Effector memory CD4-positive, alpha-beta T cell (primary cell): ENCODE data around the gene BEX2.
"Not testable (repeated sequence)": the region's sequence is repeated elsewhere in the genome, so short reads cannot be mapped to it uniquely, and the experiment has no call there.

Experiments used
- DNase-seq, 3 donors: peaks; one replicate each; pipeline ENCODE4 v3.0.0-alpha.2; 2020
- H3K27ac ChIP-seq: 2 replicates; pipeline ENCODE4 v1.7.0; 2013; ENCODE audit warnings: mild to moderate bottlenecking, low read length, moderate library complexity; ENCODE audit not compliant: insufficient read depth, poor library complexity, severe bottlenecking
- H3K27me3 ChIP-seq: replicated peaks from 2 replicates; pipeline ENCODE4 v1.7.0; 2013; ENCODE audit warnings: mild to moderate bottlenecking, low read length; ENCODE audit not compliant: insufficient read depth, control insufficient read depth, poor library complexity, severe bottlenecking
- H3K36me3 ChIP-seq: 2 replicates; pipeline ENCODE4 v1.7.0; 2013; ENCODE audit warnings: mild to moderate bottlenecking, low read length, moderate library complexity; ENCODE audit not compliant: control insufficient read depth, insufficient read depth
- H3K4me1 ChIP-seq: 2 replicates; pipeline ENCODE4 v1.7.0; 2013; ENCODE audit warnings: low read length, mild to moderate bottlenecking; ENCODE audit not compliant: control insufficient read depth, insufficient read depth, poor library complexity, severe bottlenecking
- H3K4me3 ChIP-seq: 2 replicates; pipeline ENCODE4 v1.7.0; 2013; ENCODE audit warnings: low read length, low read depth, mild to moderate bottlenecking; ENCODE audit not compliant: insufficient read depth, poor library complexity, severe bottlenecking
- H3K9me3 ChIP-seq: 2 replicates; pipeline ENCODE4 v1.7.0; 2013; ENCODE audit warnings: mild to moderate bottlenecking, low read length, moderate library complexity; ENCODE audit not compliant: control insufficient read depth

BEX2 gene

GRCh38 chrX:103338663-103339062 is 27.9 kb upstream of the BEX2 start:
- Histone ChIP-seq H3K27ac (no peak overlapping the region), H3K9me3 (no peaks in the 10 kb centered on the region), H3K4me1 (no peaks in the 10 kb centered on the region), H3K27me3 (no peaks in the 10 kb centered on the region), H3K36me3 (no peaks in the 10 kb centered on the region), H3K4me3 (no peak overlapping the region)
- DNase-seq = no peak

GRCh38 chrX:103330681-103331288 is 20.0 kb upstream of the BEX2 start:
- Histone ChIP-seq H3K27ac (no peak overlapping the region), H3K36me3 (no peaks in the 10 kb centered on the region), H3K4me1 (no peaks in the 10 kb centered on the region), H3K27me3 (peaks cover 3% of the 10 kb centered on the region), H3K9me3 (no peaks in the 10 kb centered on the region), H3K4me3 (no peak overlapping the region)
- no peak for DNase-seq

- no peaks in the 10 kb centered on the region for H3K36me3 ChIP-seq
- DNase-seq = no peak
- peaks cover 3% of the 10 kb centered on the region for H3K27me3 ChIP-seq
- H3K4me1 ChIP-seq = no peaks in the 10 kb centered on the region
- H3K4me3 ChIP-seq = no peak within 1 kb of the TSS
- no peaks in the 10 kb centered on the region for H3K9me3 ChIP-seq
- no peak within 1 kb of the TSS for H3K27ac ChIP-seq
Observed at GRCh38 chrX:103329991-103330390, 19.2 kb upstream of the BEX2 start, which contains the start of gene TCEAL7. Gene TCEAL7, plus strand, starts transcription at chrX:103330239. Its CDS starts 1,165 bp downstream, at chrX:103331404.

GRCh38 chrX:103311399-103311780 is 600 bp upstream of the BEX2 start:
- no peaks in the 10 kb centered on the region for H3K4me1 ChIP-seq
- no peaks in the 10 kb centered on the region for H3K9me3 ChIP-seq
- H3K27me3 ChIP-seq = no peaks in the 10 kb centered on the region
- H3K27ac ChIP-seq = no peak overlapping the region
- H3K36me3 ChIP-seq = no peaks in the 10 kb centered on the region
- DNase-seq = no peak
- H3K4me3 ChIP-seq = no peak overlapping the region

- Histone ChIP-seq H3K36me3 (no peaks in the 10 kb centered on the region), H3K4me3 (peak overlapping the region; percentile 69), H3K9me3 (no peaks in the 10 kb centered on the region), H3K27me3 (no peaks in the 10 kb centered on the region), H3K27ac (peak overlapping the region; percentile 77), H3K4me1 (no peaks in the 10 kb centered on the region)
- DNase-seq = no peak
Observed at GRCh38 chrX:103309860-103310554, 783 bp downstream of the BEX2 start.

GRCh38 chrX:103305666-103306065 is 5.1 kb downstream of the BEX2 start:
- H3K4me3 ChIP-seq, H3K36me3 ChIP-seq, DNase-seq, H3K27ac ChIP-seq, H3K27me3 ChIP-seq, H3K9me3 ChIP-seq, H3K4me1 ChIP-seq: not testable (repeated sequence)

GRCh38 chrX:103304705-103305104 is 6.1 kb downstream of the BEX2 start:
- no peak overlapping the region for H3K27ac ChIP-seq
- no peaks in the 10 kb centered on the region for H3K36me3 ChIP-seq
- H3K9me3 ChIP-seq = no peaks in the 10 kb centered on the region
- no peaks in the 10 kb centered on the region for H3K4me1 ChIP-seq
- no peak for DNase-seq
- no peak overlapping the region for H3K4me3 ChIP-seq
- H3K27me3 ChIP-seq = no peaks in the 10 kb centered on the region

GRCh38 chrX:103293118-103293517 is 17.7 kb downstream of the BEX2 start:
- no peaks in the 10 kb centered on the region for H3K27me3 ChIP-seq
- no peaks in the 10 kb centered on the region for H3K4me1 ChIP-seq
- H3K36me3 ChIP-seq = no peaks in the 10 kb centered on the region
- DNase-seq = no peak
- no peaks in the 10 kb centered on the region for H3K9me3 ChIP-seq
- H3K27ac ChIP-seq = no peak overlapping the region
- H3K4me3 ChIP-seq = no peak overlapping the region

GRCh38 chrX:103279624-103280023 is 31.2 kb downstream of the BEX2 start:
- no peak for DNase-seq
- H3K27me3 ChIP-seq = peaks cover 20% of the 10 kb centered on the region
- H3K36me3 ChIP-seq = no peaks in the 10 kb centered on the region
- H3K27ac ChIP-seq = no peak overlapping the region
- H3K4me1 ChIP-seq = no peaks in the 10 kb centered on the region
- H3K9me3 ChIP-seq = no peaks in the 10 kb centered on the region
- no peak overlapping the region for H3K4me3 ChIP-seq

GRCh38 chrX:103276581-103277002 is 34.2 kb downstream of the BEX2 start, which contains the start of gene TCEAL5:
Gene TCEAL5, minus strand, starts transcription at chrX:103276750. Its CDS starts 2,187 bp downstream, at chrX:103274563.
- H3K4me3 ChIP-seq = no peak within 1 kb of the TSS

More at GRCh38 chrX:103276581-103277002, 34.2 kb downstream of the BEX2 start, which contains the start of gene TCEAL5:
- Histone ChIP-seq H3K36me3 (no peaks in the 10 kb centered on the region), H3K4me1 (no peaks in the 10 kb centered on the region), H3K9me3 (no peaks in the 10 kb centered on the region), H3K27me3 (peaks cover 20% of the 10 kb centered on the region), H3K27ac (no peak within 1 kb of the TSS)
- no peak for DNase-seq
